IPS-NIHi7 (cell line): Measurements from ENCODE around the gene VPREB3.
"Not testable (repeated sequence)": the region's sequence is repeated elsewhere in the genome, so short reads cannot be mapped to it uniquely, and the experiment has no call there.

Source experiments
- DNase-seq: peaks from one replicate; pipeline ENCODE4 v3.0.0; 2012; ENCODE audit warnings: mixed read lengths; ENCODE audit errors: extremely low spot score

The VPREB3 gene

DNA sequence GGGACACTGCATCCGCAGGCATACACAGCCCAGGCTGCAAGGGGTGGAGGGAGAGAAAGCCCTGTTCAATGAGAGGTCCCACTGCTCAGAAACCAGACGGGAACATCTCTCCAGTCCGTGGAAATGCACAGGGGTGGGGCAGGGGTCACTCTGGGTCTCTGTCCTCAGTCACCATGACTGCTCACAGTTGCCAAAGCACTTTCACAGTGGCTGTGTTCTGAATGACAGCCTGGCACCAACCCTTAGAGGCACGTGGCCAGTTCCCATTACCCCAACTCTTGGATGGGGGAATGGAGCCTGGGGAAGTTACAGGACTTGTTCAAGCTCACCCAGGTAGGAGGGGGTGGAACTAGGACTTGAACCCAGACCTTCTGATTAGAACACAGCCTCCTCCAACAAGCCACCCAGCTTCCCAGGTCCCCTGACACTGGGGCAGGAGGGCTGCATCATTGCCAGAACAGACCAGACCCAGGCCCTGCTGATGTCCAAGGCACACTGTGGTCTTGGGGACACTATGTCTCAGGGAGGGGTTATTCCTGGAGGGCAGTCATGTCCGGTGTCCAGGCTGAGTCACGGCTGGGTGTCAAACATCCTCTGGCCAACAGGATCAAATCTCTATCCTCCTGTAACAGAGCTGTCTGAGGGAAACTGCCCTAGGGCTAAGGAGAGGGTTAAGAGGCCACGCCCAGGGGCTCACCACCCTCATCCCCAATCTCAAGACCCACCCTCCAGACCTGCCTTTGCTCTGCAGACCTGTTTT is 11.5 kb downstream of the VPREB3 start:
- DNase-seq = no peak

- DNase-seq = no peak
Observed at GRCh38 chr22:23737696-23738095, 16.5 kb downstream of the VPREB3 start.

DNA sequence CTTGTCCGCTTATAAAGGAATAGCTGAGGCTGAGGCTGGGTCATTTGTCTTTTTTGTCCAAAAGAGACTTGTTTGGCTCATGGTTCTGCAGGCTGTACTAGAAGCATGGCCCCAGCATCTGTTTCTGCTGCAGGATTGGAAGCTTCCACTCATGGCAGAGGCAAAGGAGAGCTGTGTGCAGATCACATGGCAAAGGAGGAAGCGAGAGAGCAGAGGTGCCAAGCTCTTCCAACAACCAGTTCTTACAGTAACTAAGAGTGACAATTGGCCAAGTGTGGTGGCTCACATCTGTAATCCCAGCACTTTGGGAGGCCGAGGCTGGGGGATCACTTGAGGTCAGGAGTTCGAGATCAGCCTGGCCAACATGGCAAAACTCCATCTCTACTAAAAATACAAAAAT is 26.1 kb downstream of the VPREB3 start:
- not testable (repeated sequence) for DNase-seq

DNA sequence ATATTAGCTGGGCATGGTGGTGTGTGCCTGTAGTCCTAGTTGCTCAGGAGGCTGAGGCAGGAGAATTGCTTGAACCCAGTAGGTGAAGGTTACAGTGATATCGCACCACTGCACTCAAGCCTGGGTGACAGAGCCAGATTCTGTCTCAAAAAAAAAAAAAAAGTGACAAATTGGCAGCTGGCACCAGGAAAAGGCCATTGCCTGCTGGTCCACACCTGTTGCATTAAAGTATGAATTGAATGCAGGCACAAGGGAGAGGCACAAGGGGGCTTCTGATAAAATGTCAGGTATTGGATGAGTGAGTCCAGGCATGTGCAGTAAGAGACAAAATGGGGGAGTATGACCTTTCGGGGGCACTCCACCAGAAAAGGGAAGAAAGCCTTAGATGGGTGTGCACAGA is 31.5 kb downstream of the VPREB3 start:
- DNase-seq = no peak

- DNase-seq = no peak
Observed at GRCh38 chr22:23722160-23722559, 32.1 kb downstream of the VPREB3 start.

- DNase-seq = no peak
Observed at GRCh38 chr22:23720855-23721254, 33.4 kb downstream of the VPREB3 start.

DNA sequence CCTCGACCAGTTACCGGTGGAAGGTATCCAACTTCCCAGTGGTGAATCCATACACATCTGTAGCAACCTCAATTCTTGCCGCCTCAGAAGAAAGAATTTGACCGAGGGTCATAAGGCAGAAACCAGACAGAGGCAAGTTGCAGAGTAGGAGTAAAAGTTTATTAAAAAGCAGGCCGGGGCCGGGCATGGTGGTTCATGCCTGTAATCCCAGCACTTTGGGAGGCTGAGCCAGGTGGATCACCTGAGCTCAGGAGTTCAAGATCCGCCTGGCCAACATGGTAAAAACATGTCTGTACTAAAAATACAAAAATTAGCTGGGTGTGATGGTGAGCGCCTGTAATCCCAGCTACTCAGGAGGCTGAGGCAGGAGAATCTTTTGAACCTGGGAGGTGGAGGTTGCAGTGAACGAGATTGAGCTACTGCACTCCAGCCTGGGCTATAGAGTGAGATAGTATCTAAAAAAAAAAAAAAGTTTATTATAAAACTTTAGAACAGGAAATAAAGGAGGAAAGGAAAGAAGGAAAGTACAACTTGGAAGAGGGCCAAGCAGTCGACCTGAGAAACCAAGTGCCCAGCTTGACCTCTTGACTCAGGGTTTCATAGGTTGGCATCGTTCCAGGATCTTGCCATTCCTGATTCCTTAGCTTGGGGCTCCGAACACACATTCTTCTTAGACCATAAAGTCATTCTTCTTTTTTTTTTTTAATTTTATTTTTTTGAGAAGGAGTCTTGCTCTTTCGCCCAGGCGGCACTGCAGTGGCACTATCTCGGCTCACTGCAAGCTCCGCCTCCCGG is 35.7 kb downstream of the VPREB3 start:
- no peak for DNase-seq

DNA sequence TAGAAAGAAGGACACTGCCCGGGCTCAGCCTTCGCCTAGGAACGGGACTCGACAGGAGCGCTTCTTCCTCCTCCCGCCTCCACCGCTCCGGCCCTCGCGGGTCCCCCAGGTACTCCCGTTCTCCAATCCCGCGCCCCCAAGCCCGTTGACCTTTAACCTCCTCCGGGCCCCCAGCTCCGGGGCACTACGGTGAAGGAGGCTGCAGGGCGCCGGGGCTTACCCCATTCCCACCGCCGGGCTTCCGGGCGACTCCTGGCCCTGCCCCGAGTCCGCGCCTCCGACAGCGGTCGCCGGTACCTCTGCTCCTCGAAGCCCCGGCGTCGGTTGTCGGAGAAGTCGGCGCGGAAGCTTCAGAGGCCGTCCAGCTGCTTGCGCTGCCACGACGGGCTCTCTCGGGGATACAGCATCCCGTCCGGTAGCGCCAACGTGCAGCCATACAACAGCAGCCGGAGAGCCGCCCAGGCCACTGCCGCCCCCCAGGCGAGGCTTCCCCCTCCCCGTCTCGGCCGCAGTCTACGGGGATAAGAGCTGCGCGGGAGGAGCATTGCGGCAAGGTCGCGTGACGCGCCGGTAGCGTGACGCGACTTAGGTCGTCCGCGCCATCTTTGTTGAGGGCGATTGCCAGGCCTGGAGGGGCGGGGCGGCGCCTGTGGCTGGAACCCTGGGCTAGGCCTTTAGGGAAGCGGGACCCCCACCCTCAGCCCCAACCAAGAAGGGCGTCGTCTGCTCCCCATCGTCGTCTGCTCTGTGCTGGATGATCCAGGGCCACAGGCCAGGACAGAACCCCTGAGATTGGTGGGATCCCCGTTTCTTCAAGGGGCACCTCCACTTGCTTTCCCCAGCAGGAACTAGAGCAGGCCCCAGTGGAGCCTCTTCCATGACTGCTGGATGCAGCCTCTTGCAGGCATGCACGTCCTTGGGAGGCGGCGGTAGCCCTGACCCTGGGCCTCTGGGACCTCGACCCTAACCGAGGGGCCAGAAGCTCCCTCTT is 37.1 kb downstream of the VPREB3 start:
- peak; percentile 96 for DNase-seq

DNA sequence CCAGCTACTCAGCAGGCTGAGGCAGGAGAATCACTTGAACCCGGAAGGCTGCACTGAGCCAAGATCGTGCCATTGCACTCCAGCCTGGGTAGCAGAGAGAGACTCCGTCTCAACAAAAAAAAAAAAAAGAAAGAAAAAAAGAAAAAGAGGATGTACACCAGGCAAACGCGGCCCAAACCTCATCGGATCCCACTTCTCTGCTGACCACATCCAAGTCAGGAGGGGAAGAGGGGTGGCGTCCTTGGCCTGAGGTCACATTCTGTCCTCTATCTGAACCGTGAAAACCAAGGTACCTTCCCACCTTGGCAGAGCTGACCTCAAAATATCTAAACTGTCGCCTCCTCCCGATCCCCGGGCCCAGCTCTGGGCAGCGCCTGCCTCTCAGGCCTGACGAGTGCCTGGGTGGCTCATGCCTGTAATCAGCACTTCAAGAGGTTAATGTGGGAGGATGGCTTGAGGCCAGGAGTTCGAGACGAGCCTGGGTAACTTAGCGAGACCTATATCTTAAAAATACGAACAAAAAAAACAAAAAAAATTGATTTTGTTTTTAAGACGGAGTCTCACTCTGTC is 38.3 kb downstream of the VPREB3 start:
- no peak for DNase-seq

- DNase-seq = no peak
Observed at GRCh38 chr22:23714596-23715578, 39.3 kb downstream of the VPREB3 start.

GRCh38 chr22:23713696-23714595 is 40.3 kb downstream of the VPREB3 start:
- DNase-seq = no peak

DNA sequence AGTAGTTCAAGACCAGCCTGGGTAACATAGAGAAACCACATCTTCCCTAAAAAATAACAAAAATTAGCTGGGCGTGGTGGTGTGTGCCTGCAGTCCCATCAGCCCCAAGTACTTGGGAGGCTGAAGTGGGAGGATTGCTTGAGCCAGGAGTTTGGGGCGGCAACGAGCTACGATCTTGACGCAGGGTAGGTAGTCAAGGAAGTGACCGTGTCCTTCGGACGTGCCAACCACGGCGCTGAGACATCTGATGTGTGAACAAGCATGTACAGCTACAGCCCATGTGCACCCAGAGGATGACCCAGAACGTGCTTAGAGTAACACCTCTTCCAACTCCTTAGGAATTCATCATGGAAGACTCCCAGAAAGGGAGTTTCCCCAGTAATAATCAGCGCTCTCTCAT is 42.0 kb downstream of the VPREB3 start:
- DNase-seq = no peak

DNA sequence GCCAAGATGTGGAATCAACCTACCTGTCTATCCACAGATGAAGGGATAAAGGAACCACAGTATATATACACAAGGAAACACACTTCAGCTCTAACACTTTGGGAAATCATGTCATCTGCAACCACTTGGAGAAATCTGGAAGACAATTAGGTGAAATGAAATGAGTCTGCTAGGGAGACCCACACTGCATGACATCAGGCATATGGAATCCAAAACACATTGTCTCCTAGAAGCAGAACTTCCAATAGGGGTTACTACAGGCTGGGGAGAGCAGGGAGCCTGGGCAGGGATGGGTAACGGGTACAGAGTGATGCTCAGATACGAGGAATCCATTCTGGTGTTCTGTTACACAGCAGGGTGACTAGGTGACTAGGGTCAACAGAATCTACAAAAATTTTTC is 45.1 kb downstream of the VPREB3 start:
- no peak for DNase-seq

- no peak for DNase-seq
Observed at GRCh38 chr22:23708270-23708669, 46.0 kb downstream of the VPREB3 start.

DNA sequence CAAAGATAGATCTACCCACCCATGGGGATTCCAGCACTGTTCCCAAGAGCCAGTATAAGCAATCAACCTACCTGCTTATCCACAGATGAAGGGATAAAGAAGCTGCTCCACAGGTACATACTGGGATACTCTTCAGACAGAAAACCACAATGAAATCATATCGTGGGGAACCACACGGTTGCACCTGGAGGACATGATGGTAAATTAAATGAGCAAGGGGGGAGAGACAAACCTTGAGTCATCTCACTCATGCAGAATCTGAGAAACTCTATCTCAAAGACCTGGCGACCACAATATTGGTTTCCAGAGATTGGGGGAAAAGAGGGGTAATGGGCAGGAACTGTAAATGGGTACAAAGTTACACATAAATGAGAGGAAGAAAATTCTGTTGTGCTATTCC is 48.9 kb downstream of the VPREB3 start:
- no peak for DNase-seq

DNA sequence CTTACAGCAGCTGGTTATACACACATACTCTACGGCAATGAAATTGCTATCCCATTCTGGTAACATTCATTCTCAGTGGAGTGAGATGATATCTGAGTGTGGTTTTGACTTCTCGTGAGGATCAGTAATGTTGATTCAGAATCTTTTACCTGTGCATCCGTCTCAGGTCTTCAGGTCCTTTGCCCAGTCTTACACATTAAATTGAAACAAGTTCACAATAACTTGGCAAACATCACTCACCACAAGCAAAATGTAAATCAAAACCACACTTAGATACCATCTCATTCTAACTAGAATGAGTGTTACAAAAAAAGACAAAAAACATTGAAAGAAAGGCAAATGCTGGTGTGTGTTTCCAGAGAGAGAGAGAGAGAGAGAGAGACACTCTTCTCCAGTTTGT is 49.4 kb downstream of the VPREB3 start:
- no peak for DNase-seq

- DNase-seq = no peak
Observed at GRCh38 chr22:23704062-23704461, 50.2 kb downstream of the VPREB3 start.
